ENCODE results near the gene SCGB1C1.

Gene SCGB1C1

GRCh38 chr11:199782-200181 is 6.9 kb downstream of the SCGB1C1 start:
- Histone ChIP-seq H3K36me3 (ENCODE audit: control insufficient read depth, insufficient read depth, low read length) (peaks cover 16% of the 10 kb centered on the region), H3K4me3 (ENCODE audit: low read length) (no peak overlapping the region), H3K27ac (ENCODE audit: low read depth, low read length) (no peak overlapping the region), H3K9ac (ENCODE audit: low read length) (no peak overlapping the region), H3K4me1 (ENCODE audit: control insufficient read depth, insufficient read depth, low read length) (no peaks in the 10 kb centered on the region), H3K27me3 (ENCODE audit: control insufficient read depth, insufficient read depth, low read length) (no peaks in the 10 kb centered on the region)

GRCh38 chr11:200224-201003 is 7.5 kb downstream of the SCGB1C1 start:
- Histone ChIP-seq H3K27me3 (ENCODE audit: control insufficient read depth, insufficient read depth, low read length) (no peaks in the 10 kb centered on the region), H3K4me1 (ENCODE audit: control insufficient read depth, insufficient read depth, low read length) (no peaks in the 10 kb centered on the region), H3K9ac (ENCODE audit: low read length) (no peak overlapping the region), H3K27ac (ENCODE audit: low read depth, low read length) (no peak overlapping the region), H3K36me3 (ENCODE audit: control insufficient read depth, insufficient read depth, low read length) (peaks cover 21% of the 10 kb centered on the region), H3K4me3 (ENCODE audit: low read length) (no peak overlapping the region)

- H3K4me3 ChIP-seq (ENCODE audit: low read length) = no peak overlapping the region
- no peaks in the 10 kb centered on the region for H3K27me3 ChIP-seq (ENCODE audit: control insufficient read depth, insufficient read depth, low read length)
- peaks cover 24% of the 10 kb centered on the region for H3K36me3 ChIP-seq (ENCODE audit: control insufficient read depth, insufficient read depth, low read length)
- H3K27ac ChIP-seq (ENCODE audit: low read depth, low read length) = no peak overlapping the region
- no peak overlapping the region for H3K9ac ChIP-seq (ENCODE audit: low read length)
- peaks cover 9% of the 10 kb centered on the region for H3K4me1 ChIP-seq (ENCODE audit: control insufficient read depth, insufficient read depth, low read length)
Observed at GRCh38 chr11:201966-202365, 9.1 kb downstream of the SCGB1C1 start.

GRCh38 chr11:202490-202889 is 9.6 kb downstream of the SCGB1C1 start:
- Histone ChIP-seq H3K4me1 (ENCODE audit: control insufficient read depth, insufficient read depth, low read length) (peaks cover 9% of the 10 kb centered on the region), H3K36me3 (ENCODE audit: control insufficient read depth, insufficient read depth, low read length) (peaks cover 24% of the 10 kb centered on the region), H3K27me3 (ENCODE audit: control insufficient read depth, insufficient read depth, low read length) (no peaks in the 10 kb centered on the region), H3K9ac (ENCODE audit: low read length) (no peak overlapping the region), H3K4me3 (ENCODE audit: low read length) (no peak overlapping the region), H3K27ac (ENCODE audit: low read depth, low read length) (no peak overlapping the region)

- H3K9ac ChIP-seq (ENCODE audit: low read length) = no peak overlapping the region
- H3K4me1 ChIP-seq (ENCODE audit: control insufficient read depth, insufficient read depth, low read length) = peaks cover 9% of the 10 kb centered on the region
- H3K27ac ChIP-seq (ENCODE audit: low read depth, low read length) = no peak overlapping the region
- no peak overlapping the region for H3K4me3 ChIP-seq (ENCODE audit: low read length)
- no peaks in the 10 kb centered on the region for H3K27me3 ChIP-seq (ENCODE audit: control insufficient read depth, insufficient read depth, low read length)
- H3K36me3 ChIP-seq (ENCODE audit: control insufficient read depth, insufficient read depth, low read length) = peaks cover 24% of the 10 kb centered on the region
Observed at GRCh38 chr11:203056-203944, 10.4 kb downstream of the SCGB1C1 start.

GRCh38 chr11:203945-204586 is 11.2 kb downstream of the SCGB1C1 start:
- Histone ChIP-seq H3K27me3 (ENCODE audit: control insufficient read depth, insufficient read depth, low read length) (no peaks in the 10 kb centered on the region), H3K27ac (ENCODE audit: low read depth, low read length) (no peak overlapping the region), H3K4me3 (ENCODE audit: low read length) (no peak overlapping the region), H3K9ac (ENCODE audit: low read length) (no peak overlapping the region), H3K4me1 (ENCODE audit: control insufficient read depth, insufficient read depth, low read length) (peaks cover 9% of the 10 kb centered on the region), H3K36me3 (ENCODE audit: control insufficient read depth, insufficient read depth, low read length) (peaks cover 24% of the 10 kb centered on the region)

GRCh38 chr11:204587-205109 is 11.8 kb downstream of the SCGB1C1 start:
- no peaks in the 10 kb centered on the region for H3K27me3 ChIP-seq (ENCODE audit: control insufficient read depth, insufficient read depth, low read length)
- peaks cover 15% of the 10 kb centered on the region for H3K4me1 ChIP-seq (ENCODE audit: control insufficient read depth, insufficient read depth, low read length)
- no peak overlapping the region for H3K27ac ChIP-seq (ENCODE audit: low read depth, low read length)
- H3K9ac ChIP-seq (ENCODE audit: low read length) = no peak overlapping the region
- H3K36me3 ChIP-seq (ENCODE audit: control insufficient read depth, insufficient read depth, low read length) = peaks cover 24% of the 10 kb centered on the region
- H3K4me3 ChIP-seq (ENCODE audit: low read length) = no peak overlapping the region

GRCh38 chr11:205221-206001 is 12.5 kb downstream of the SCGB1C1 start:
- Histone ChIP-seq H3K27me3 (ENCODE audit: control insufficient read depth, insufficient read depth, low read length) (no peaks in the 10 kb centered on the region), H3K27ac (ENCODE audit: low read depth, low read length) (no peak overlapping the region), H3K9ac (ENCODE audit: low read length) (peak overlapping the region; percentile 87), H3K4me3 (ENCODE audit: low read length) (peak overlapping the region; percentile 79), H3K36me3 (ENCODE audit: control insufficient read depth, insufficient read depth, low read length) (peaks cover 31% of the 10 kb centered on the region), H3K4me1 (ENCODE audit: control insufficient read depth, insufficient read depth, low read length) (peaks cover 22% of the 10 kb centered on the region)

- Histone ChIP-seq H3K4me1 (ENCODE audit: control insufficient read depth, insufficient read depth, low read length) (peaks cover 23% of the 10 kb centered on the region), H3K36me3 (ENCODE audit: control insufficient read depth, insufficient read depth, low read length) (peaks cover 37% of the 10 kb centered on the region), H3K27ac (ENCODE audit: low read depth, low read length) (no peak overlapping the region), H3K9ac (ENCODE audit: low read length) (peak overlapping the region; percentile 87), H3K4me3 (ENCODE audit: low read length) (peak overlapping the region; percentile 79), H3K27me3 (ENCODE audit: control insufficient read depth, insufficient read depth, low read length) (no peaks in the 10 kb centered on the region)
Observed at GRCh38 chr11:206002-206384, 13.1 kb downstream of the SCGB1C1 start.

- Histone ChIP-seq H3K9ac (ENCODE audit: low read length) (peak overlapping the region; percentile 87), H3K4me3 (ENCODE audit: low read length) (peak overlapping the region; percentile 79), H3K4me1 (ENCODE audit: control insufficient read depth, insufficient read depth, low read length) (peaks cover 23% of the 10 kb centered on the region), H3K27ac (ENCODE audit: low read depth, low read length) (peak overlapping the region; percentile 99), H3K36me3 (ENCODE audit: control insufficient read depth, insufficient read depth, low read length) (peaks cover 44% of the 10 kb centered on the region), H3K27me3 (ENCODE audit: control insufficient read depth, insufficient read depth, low read length) (no peaks in the 10 kb centered on the region)
Observed at GRCh38 chr11:206526-207207, 13.8 kb downstream of the SCGB1C1 start.

- no peaks in the 10 kb centered on the region for H3K27me3 ChIP-seq (ENCODE audit: control insufficient read depth, insufficient read depth, low read length)
- peaks cover 23% of the 10 kb centered on the region for H3K4me1 ChIP-seq (ENCODE audit: control insufficient read depth, insufficient read depth, low read length)
- H3K4me3 ChIP-seq (ENCODE audit: low read length) = peak within 1 kb of the TSS; percentile 91
- H3K27ac ChIP-seq (ENCODE audit: low read depth, low read length) = peak within 1 kb of the TSS; percentile 99
- peak within 1 kb of the TSS; percentile 99 for H3K9ac ChIP-seq (ENCODE audit: low read length)
- peaks cover 51% of the 10 kb centered on the region for H3K36me3 ChIP-seq (ENCODE audit: control insufficient read depth, insufficient read depth, low read length)
Observed at GRCh38 chr11:207208-207862, 14.5 kb downstream of the SCGB1C1 start, which contains the start of the genes BET1L and RIC8A. Gene BET1L, minus strand, starts transcription at chr11:207399. Its CDS starts 78 bp downstream, at chr11:207321. Gene RIC8A, plus strand, starts transcription at chr11:207708. Its CDS starts 1,147 bp downstream, at chr11:208855.

Measured in rectal smooth muscle tissue (tissue), 1 donor.